Subcutaneous adipose tissue (tissue), 4 donors: ENCODE measurements around the gene RELT. TPM values are rescaled to one million over a fixed set of nuclear protein-coding genes. Genes with fewer than 3 reads are reported as not detected.

Experiments used
- CTCF ChIP-seq: fragments of 450-650 bp; IDR thresholded peaks from one replicate; pipeline ENCODE4 v1.5.1; 2016; ENCODE audit warnings: low read depth, mild to moderate bottlenecking, control low read depth, antibody characterized with exemption, moderate library complexity
- total RNA-seq, 4 donors: library from RNA; depleted of rRNA; stranded (reverse); fragments of >200 nt; gene quantifications; one replicate each; pipeline ENCODE4 v1.1.0, GENCODE V29; 2016

RELT gene
- total RNA-seq, 4 donors from 2014 or later = 3.1 to 5.1 (median 4.0) TPM

DNA sequence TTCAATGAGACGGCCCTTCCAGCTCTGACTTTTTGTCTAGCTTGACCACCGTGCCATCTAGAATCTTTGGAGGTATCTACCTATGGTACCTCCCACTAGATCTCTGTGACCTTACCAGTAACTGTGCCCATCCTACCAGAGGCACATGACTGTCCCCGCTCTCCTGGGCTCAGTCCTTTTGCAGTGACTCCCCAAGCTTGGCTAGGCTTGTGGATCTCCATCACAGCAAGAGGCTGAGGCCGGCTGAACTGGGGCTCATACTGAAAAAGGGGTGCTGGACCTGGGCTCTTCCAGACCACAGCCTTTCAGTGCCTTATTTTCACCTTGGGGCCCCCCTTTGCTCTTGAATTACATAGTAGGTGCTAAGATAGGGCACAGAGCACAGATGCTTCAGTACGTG lies 27.3 kb downstream of the RELT start:
- TF ChIP-seq CTCF = no peak

GRCh38 chr11:73404048-73404447 lies 27.8 kb downstream of the RELT start:
- TF ChIP-seq CTCF = no peak

GRCh38 chr11:73404506-73405145 lies 28.4 kb downstream of the RELT start:
- TF ChIP-seq CTCF = no peak

GRCh38 chr11:73405146-73405510 lies 28.9 kb downstream of the RELT start:
- TF ChIP-seq CTCF = no peak

GRCh38 chr11:73406131-73406530 lies 29.9 kb downstream of the RELT start:
- TF ChIP-seq CTCF = no peak

GRCh38 chr11:73406619-73407018 lies 30.4 kb downstream of the RELT start:
- TF ChIP-seq CTCF = no peak

DNA sequence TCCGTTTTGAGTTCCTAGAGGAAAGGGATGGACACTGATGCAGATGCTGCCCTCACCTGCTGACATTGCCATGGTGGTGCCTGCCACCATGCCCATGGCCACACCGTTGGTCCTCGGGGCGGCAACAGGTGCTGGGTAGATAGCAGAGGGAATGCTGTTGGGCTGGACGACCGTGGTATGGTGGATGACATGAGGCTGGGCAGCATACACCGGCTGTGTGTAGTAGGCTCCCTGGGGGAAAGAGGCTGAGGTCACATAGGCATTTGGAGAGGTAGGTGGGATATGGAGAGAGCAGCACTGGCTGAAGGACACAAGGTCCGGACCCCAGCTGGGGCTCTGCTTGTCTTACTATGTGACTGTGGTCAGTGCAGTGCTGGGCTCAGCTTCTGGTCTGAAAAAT lies 33.2 kb downstream of the RELT start:
- TF ChIP-seq CTCF = no peak

DNA sequence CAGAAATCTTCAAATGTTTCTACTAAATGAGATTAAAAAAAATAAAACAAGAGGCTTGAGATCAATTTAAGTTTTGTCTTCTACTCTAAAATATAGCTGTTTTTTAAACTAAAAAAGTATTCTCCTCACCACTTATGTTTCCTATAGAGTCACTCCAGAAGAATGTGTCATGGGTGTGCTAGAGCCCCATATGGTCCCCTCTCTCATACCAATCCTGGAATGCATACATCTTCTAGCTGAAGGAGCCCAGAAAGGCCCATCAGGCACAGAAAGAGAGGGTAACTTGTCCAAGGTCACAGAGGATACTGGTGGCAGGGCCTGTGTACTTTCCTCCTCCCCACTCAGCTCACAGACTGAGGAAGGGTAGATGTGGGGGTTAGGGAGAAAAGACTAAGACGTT lies 34.4 kb downstream of the RELT start:
- no peak for TF ChIP-seq CTCF
